Mesendoderm (in vitro differentiated cells): ENCODE results near the gene USP48.

Experiments used
- DNase-seq: peaks from one replicate; pipeline ENCODE4 v3.0.0; 2013
- H2AK5ac ChIP-seq: 2 replicates; pipeline ENCODE4 v1.6.1; 2013; ENCODE audit warnings: low read length, inconsistent platforms
- H2BK120ac ChIP-seq: 2 replicates; pipeline ENCODE4 v1.6.1; 2013; ENCODE audit warnings: low read depth, mild to moderate bottlenecking, low read length, moderate library complexity, mixed read lengths
- H2BK15ac ChIP-seq: replicated peaks from 2 replicates; pipeline ENCODE4 v1.6.1; 2013; ENCODE audit warnings: low read depth, mild to moderate bottlenecking, moderate library complexity
- H2BK5ac ChIP-seq: 2 replicates; pipeline ENCODE4 v1.6.1; 2013; ENCODE audit warnings: low read length, inconsistent platforms
- H3K18ac ChIP-seq: 2 replicates; pipeline ENCODE4 v1.6.1; 2013; ENCODE audit warnings: mild to moderate bottlenecking, low read length, mixed read lengths
- H3K23ac ChIP-seq: one replicate; pipeline ENCODE4 v1.6.1; 2013; ENCODE audit warnings: low read length
- H3K27ac ChIP-seq: 2 replicates; pipeline ENCODE4 v1.5.1; 2013; ENCODE audit warnings: low read depth, mild to moderate bottlenecking, inconsistent platforms, low read length, moderate library complexity
- H3K27me3 ChIP-seq: 2 replicates; pipeline ENCODE4 v1.6.1; 2013; ENCODE audit warnings: low read length, control low read depth, mild to moderate bottlenecking, inconsistent platforms; ENCODE audit not compliant: insufficient read depth, poor library complexity
- H3K36me3 ChIP-seq: 2 replicates; pipeline ENCODE4 v1.6.1; 2013; ENCODE audit warnings: low read length, inconsistent platforms; ENCODE audit not compliant: control insufficient read depth, insufficient read depth
- H3K4ac ChIP-seq: one replicate; pipeline ENCODE4 v1.6.1; 2013; ENCODE audit warnings: low read depth, mild to moderate bottlenecking, low read length, moderate library complexity
- H3K4me1 ChIP-seq: 2 replicates; pipeline ENCODE4 v1.6.1; 2013; ENCODE audit warnings: low read depth, low read length, inconsistent platforms; ENCODE audit not compliant: control insufficient read depth
- H3K4me2 ChIP-seq: 2 replicates; pipeline ENCODE4 v1.6.1; 2013; ENCODE audit warnings: low read length
- H3K4me3 ChIP-seq: 2 replicates; pipeline ENCODE4 v1.5.1; 2013; ENCODE audit warnings: mild to moderate bottlenecking, low read length
- H3K56ac ChIP-seq: one replicate; pipeline ENCODE4 v1.6.1; 2013; ENCODE audit warnings: low read length
- H3K79me1 ChIP-seq: 2 replicates; pipeline ENCODE4 v1.6.1; 2013; ENCODE audit warnings: low read length, inconsistent platforms
- H3K79me2 ChIP-seq: 2 replicates; pipeline ENCODE4 v1.6.1; 2013; ENCODE audit warnings: mild to moderate bottlenecking, low read length; ENCODE audit not compliant: control insufficient read depth, insufficient read depth
- H3K9ac ChIP-seq: 2 replicates; pipeline ENCODE4 v1.6.1; 2013; ENCODE audit warnings: low read length, inconsistent platforms
- H4K5ac ChIP-seq: one replicate; pipeline ENCODE4 v1.6.1; 2013; ENCODE audit warnings: low read length
- H4K8ac ChIP-seq: one replicate; pipeline ENCODE4 v1.6.1; 2013; ENCODE audit warnings: low read depth, mild to moderate bottlenecking, control low read depth, low read length, moderate library complexity
- WGBS: extraction: QIAGEN DNeasy Blood & Tissue Kit; methylation state at CpG from one replicate; pipeline ENCODE4 v1.1.7; 2013; ENCODE audit warnings: low lambda C conversion rate, missing lambda C conversion rate; ENCODE audit not compliant: insufficient coverage; ENCODE audit errors: extremely low coverage; 5-methylcytosine and 5-hydroxymethylcytosine counted together

USP48 gene

DNA sequence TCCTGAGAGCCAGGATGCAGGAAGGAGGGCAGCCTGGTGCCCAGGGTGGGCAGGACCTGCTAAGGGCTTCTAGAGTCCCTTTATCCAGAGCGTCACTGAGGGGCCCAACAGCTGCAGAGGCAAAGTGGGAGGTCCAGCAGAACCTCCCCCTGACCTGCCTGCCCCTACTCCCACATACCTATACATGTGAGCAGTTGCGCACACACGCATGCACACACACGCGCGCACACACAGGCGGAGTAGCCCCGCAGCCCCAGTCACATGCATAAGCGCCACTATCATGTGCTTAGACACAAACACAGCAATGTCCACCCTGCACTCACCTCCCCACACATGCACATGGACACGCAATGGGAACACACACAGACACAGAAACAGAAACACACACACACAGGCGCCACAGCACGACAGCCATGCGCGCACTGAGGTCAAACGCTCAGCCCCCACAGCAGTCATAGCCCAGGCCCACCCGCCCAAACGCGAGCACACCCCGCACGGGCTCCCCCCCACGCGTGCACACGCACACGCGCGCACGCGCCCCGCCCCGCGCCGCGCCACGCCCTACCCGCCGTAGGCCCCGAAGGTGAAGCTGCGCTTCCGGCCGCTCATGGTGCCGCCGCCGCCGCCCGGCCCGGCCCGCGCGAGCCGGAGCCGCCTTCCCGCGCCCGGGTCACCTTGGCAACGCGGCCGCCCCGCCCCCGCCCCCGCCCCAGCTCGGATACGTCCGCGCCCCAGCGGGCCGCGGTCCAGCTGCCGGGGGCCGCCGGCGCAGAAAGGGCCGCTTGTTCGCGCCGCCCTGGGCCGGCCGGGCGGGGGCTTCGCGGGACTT, 131.5 kb downstream of the USP48 start:
- no peak overlapping the region for H2BK15ac ChIP-seq

DNA sequence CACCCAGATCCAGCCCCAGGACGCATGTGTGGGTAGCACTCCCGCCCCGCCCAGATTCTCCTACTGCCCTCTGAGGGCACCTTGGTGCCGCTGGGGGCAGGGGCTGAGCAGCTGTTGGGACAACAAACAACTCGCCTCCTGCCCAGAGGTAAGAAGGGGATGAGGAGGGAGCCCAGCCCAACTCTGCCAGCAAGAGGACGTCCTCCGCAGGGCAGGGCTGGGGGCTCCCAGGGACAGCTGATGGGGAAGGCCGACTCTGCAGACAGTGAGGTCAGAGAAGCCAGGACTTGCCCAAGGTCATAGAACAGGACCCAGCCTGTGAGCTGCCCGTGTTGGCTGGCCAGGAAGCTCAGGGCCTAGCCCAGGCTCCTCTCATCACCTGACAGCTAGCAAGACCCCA, 132.5 kb downstream of the USP48 start:
- Histone ChIP-seq H2BK120ac (no peak overlapping the region), H3K79me1 (no peaks in the 10 kb centered on the region), H4K5ac (no peak overlapping the region), H3K9ac (no peak overlapping the region), H3K36me3 (no peaks in the 10 kb centered on the region), H2BK15ac (no peak overlapping the region), H3K23ac (no peak overlapping the region), H3K4me2 (no peak overlapping the region), H3K56ac (no peak overlapping the region), H2AK5ac (no peak overlapping the region), H3K4me3 (no peak overlapping the region), H3K27me3 (no peaks in the 10 kb centered on the region), H3K4ac (no peak overlapping the region), H2BK5ac (no peak overlapping the region), H3K4me1 (peaks cover 3% of the 10 kb centered on the region), H3K27ac (no peak overlapping the region), H3K79me2 (no peaks in the 10 kb centered on the region), H4K8ac (no peak overlapping the region), H3K18ac (no peak overlapping the region)
- no peak for DNase-seq
- WGBS, result no CpG with 5 or more reads among the region's 9 CpGs

More for the DNA sequence above, 131.5 kb downstream of the USP48 start:
- no peaks in the 10 kb centered on the region for H3K27me3 ChIP-seq
- no CpG with 5 or more reads among the region's 80 CpGs for WGBS
- peak overlapping the region; percentile 70 for H3K4me2 ChIP-seq
- H4K5ac ChIP-seq, result no peak overlapping the region
- H3K4me1 ChIP-seq, result peaks cover 3% of the 10 kb centered on the region
- peak overlapping the region; percentile 90 for H3K56ac ChIP-seq
- no peak overlapping the region for H4K8ac ChIP-seq
- H2AK5ac ChIP-seq, result no peak overlapping the region
- H3K27ac ChIP-seq, result no peak overlapping the region
- H3K23ac ChIP-seq, result peak overlapping the region; percentile 29
- H3K4me3 ChIP-seq, result peak overlapping the region; percentile 24
- no peak overlapping the region for H3K4ac ChIP-seq
- no peak overlapping the region for H2BK120ac ChIP-seq
- no peak overlapping the region for H3K18ac ChIP-seq
- H3K36me3 ChIP-seq, result no peaks in the 10 kb centered on the region
- peak overlapping the region; percentile 62 for H3K9ac ChIP-seq
- H2BK5ac ChIP-seq, result no peak overlapping the region
- no peaks in the 10 kb centered on the region for H3K79me1 ChIP-seq
- peak; percentile 67 for DNase-seq
- H3K79me2 ChIP-seq, result no peaks in the 10 kb centered on the region

DNA sequence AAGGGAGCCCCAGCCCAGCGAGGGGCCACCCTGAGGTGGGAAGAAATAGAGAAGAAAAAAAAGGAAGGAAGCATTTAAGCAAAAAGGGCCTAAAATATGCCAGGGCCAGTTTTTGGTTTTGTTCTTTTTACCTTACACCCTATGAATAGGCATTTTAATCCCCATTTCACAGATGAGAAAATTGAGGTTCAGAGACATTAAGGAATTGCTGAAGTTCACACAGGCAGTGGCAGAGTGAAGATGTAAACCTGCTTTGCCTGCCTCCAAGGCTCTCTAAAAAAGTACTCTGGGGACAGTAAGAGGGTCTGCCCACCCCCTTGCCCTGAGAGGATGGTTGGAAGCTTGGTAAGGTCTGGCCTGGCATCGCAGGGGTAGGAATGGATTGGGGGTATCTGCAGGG, 133.6 kb downstream of the USP48 start:
- H3K4me2 ChIP-seq, result no peak overlapping the region
- no CpG with 5 or more reads among the region's 2 CpGs for WGBS
- H3K36me3 ChIP-seq, result no peaks in the 10 kb centered on the region
- H3K23ac ChIP-seq, result no peak overlapping the region
- DNase-seq, result no peak
- no peak overlapping the region for H2BK15ac ChIP-seq
- H3K56ac ChIP-seq, result no peak overlapping the region
- H2BK5ac ChIP-seq, result no peak overlapping the region
- no peaks in the 10 kb centered on the region for H3K79me1 ChIP-seq
- H3K18ac ChIP-seq, result no peak overlapping the region
- no peak overlapping the region for H3K9ac ChIP-seq
- H3K4me3 ChIP-seq, result no peak overlapping the region
- H3K79me2 ChIP-seq, result no peaks in the 10 kb centered on the region
- no peak overlapping the region for H2AK5ac ChIP-seq
- no peaks in the 10 kb centered on the region for H3K27me3 ChIP-seq
- H2BK120ac ChIP-seq, result no peak overlapping the region
- no peak overlapping the region for H4K8ac ChIP-seq
- no peak overlapping the region for H3K27ac ChIP-seq
- no peak overlapping the region for H3K4ac ChIP-seq
- peaks cover 3% of the 10 kb centered on the region for H3K4me1 ChIP-seq
- no peak overlapping the region for H4K5ac ChIP-seq

DNA sequence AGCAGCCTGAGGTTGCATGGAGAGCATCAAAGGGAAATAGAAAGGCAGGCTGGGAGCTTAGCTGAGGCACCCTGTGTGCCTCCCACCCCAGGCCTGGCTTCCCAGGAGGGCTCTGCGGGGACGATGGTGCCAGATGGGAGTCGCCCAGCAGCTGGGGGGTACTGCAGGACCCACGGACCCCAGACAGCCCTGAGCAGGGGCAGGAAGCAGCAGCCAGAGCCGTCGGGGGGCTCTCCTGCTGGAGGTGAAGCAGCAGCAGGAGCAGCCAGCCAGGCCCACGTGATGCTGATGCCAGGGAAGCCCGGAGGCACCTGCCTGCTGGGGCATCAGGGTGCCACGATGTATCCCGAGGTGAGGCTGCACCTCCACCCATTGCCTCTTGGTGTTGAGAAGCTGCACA, 134.2 kb downstream of the USP48 start:
- Histone ChIP-seq H3K56ac (no peak overlapping the region), H4K8ac (no peak overlapping the region), H3K27me3 (no peaks in the 10 kb centered on the region), H3K18ac (no peak overlapping the region), H3K4me2 (no peak overlapping the region), H3K36me3 (no peaks in the 10 kb centered on the region), H3K27ac (no peak overlapping the region), H3K79me1 (no peaks in the 10 kb centered on the region), H2BK15ac (no peak overlapping the region), H4K5ac (no peak overlapping the region), H3K9ac (no peak overlapping the region), H3K4me3 (no peak overlapping the region), H3K4ac (no peak overlapping the region), H3K23ac (no peak overlapping the region), H3K79me2 (no peaks in the 10 kb centered on the region), H3K4me1 (peaks cover 3% of the 10 kb centered on the region), H2AK5ac (no peak overlapping the region), H2BK5ac (no peak overlapping the region), H2BK120ac (no peak overlapping the region)
- no CpG with 5 or more reads among the region's 10 CpGs for WGBS
- no peak for DNase-seq

DNA sequence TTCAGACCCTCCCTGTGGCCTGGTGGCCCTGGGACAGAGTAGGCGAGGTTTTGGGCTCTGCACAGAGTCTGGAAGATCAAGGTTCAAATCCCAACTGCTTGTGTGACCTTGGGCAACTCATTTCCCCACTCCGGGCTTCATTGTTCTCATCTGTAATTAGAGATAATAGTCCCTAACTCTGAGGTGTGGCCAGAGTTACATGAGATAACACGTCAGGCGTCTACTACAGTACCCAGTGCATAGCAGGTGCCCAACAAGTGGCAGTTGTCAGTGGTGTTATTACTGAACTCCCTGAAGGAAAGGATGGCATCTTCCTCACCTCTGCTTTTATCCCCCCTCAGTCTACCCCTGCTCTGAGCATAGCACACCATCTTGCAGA, 134.6 kb downstream of the USP48 start:
- H3K4ac ChIP-seq, result no peak overlapping the region
- no peak overlapping the region for H2BK120ac ChIP-seq
- no peaks in the 10 kb centered on the region for H3K36me3 ChIP-seq
- H3K4me2 ChIP-seq, result no peak overlapping the region
- no peak overlapping the region for H3K4me3 ChIP-seq
- no peak overlapping the region for H2BK15ac ChIP-seq
- no peaks in the 10 kb centered on the region for H3K27me3 ChIP-seq
- no peak overlapping the region for H4K8ac ChIP-seq
- DNase-seq, result no peak
- H3K56ac ChIP-seq, result no peak overlapping the region
- no peak overlapping the region for H3K27ac ChIP-seq
- H2BK5ac ChIP-seq, result no peak overlapping the region
- H3K4me1 ChIP-seq, result peaks cover 3% of the 10 kb centered on the region
- H3K9ac ChIP-seq, result no peak overlapping the region
- no peak overlapping the region for H3K18ac ChIP-seq
- no CpG with 5 or more reads among the region's 4 CpGs for WGBS
- H3K23ac ChIP-seq, result no peak overlapping the region
- no peaks in the 10 kb centered on the region for H3K79me1 ChIP-seq
- no peaks in the 10 kb centered on the region for H3K79me2 ChIP-seq
- no peak overlapping the region for H2AK5ac ChIP-seq
- H4K5ac ChIP-seq, result no peak overlapping the region
